Upper lobe of left lung (tissue), 6 donors: ENCODE results near the gene ABCG2. TPM values are rescaled to one million over a fixed set of nuclear protein-coding genes. Genes with fewer than 3 reads are reported as not detected.

Source experiments
- ATAC-seq, 2 donors: fragments of 200-7000 bp; cut with Tn5 transposase; one replicate each; pipeline ENCODE4 v1.9.1; 2022; ENCODE audit warnings: mild to moderate bottlenecking in 2 of 2, moderate library complexity in 2 of 2; ENCODE audit not compliant: low FRiP score in 2 of 2
- DNase-seq, 2 donors: peaks; one replicate each; pipeline ENCODE4 v3.0.0-alpha.2; 2019 to 2020
- H3K27ac ChIP-seq, 4 donors: fragments of 200-600 bp; sonication (generic); one replicate each; pipeline ENCODE4 v1.5.1; 2016 to 2019
- H3K27me3 ChIP-seq, 4 donors: fragments of 200-600 bp; sonication (generic); one replicate each; pipeline ENCODE4 v1.5.1; 2017 to 2019
- H3K36me3 ChIP-seq, 4 donors: fragments of 200-600 bp; sonication (generic); one replicate each; pipeline ENCODE4 v1.5.1; 2016 to 2019
- H3K4me1 ChIP-seq, 4 donors: fragments of 200-600 bp; sonication (generic); one replicate each; pipeline ENCODE4 v1.5.1; 2018 to 2019
- H3K4me3 ChIP-seq, 4 donors: fragments of 200-600 bp; sonication (generic); one replicate each; pipeline ENCODE4 v1.5.1; 2017 to 2019; ENCODE audit warnings: mild to moderate bottlenecking in 2 of 4, moderate library complexity in 1 of 4
- H3K9me3 ChIP-seq, 4 donors: fragments of 200-600 bp; sonication (generic); one replicate each; pipeline ENCODE4 v1.5.1; 2018 to 2019
- EP300 ChIP-seq, 4 donors: sonication (generic); formaldehyde crosslinking; IDR thresholded peaks; one replicate each; pipeline ENCODE4 v1.5.1; 2017; ENCODE audit warnings: antibody characterized with exemption in 4 of 4, control low read depth in 2 of 4
- POLR2A ChIP-seq, 4 donors: fragments of 450-650 bp; IDR thresholded peaks; one replicate each; pipeline ENCODE4 v1.5.1; 2016 to 2017; ENCODE audit warnings: antibody characterized with exemption in 4 of 4, mild to moderate bottlenecking in 2 of 4
- POLR2AphosphoS5 ChIP-seq, 2 donors: sonication (generic); formaldehyde crosslinking; IDR thresholded peaks; one replicate each; pipeline ENCODE4 v1.5.1; 2017; ENCODE audit warnings: antibody characterized with exemption in 2 of 2
- WGBS, 2 donors: methylation state at CpG; one replicate each; pipeline ENCODE4 v1.1.5; 2017 to 2018; 5-methylcytosine and 5-hydroxymethylcytosine counted together
- total RNA-seq, 6 donors: library from RNA; depleted of rRNA in 4 of 6; stranded (reverse); fragments of >200 nt in 4 of 6; gene quantifications; one replicate each; pipeline versions ENCODE4 v1.1.0 to v1.2.1, GENCODE V29; 2016 to 2021
- TF ChIP-seq, protein P1 (sequence below), 6 experiments: fragments of 450-650 bp in 4 of 6; fragments of 200-600 bp in 2 of 6; sonication (generic) in 2 of 6; IDR thresholded peaks; one replicate each; pipeline ENCODE4 v1.5.1; 2016 to 2019; ENCODE audit warnings: antibody characterized with exemption in 6 of 6
- donor health status: DM: no; HTN: no; CAD: no; lungs with moderate emphysema.
- donor health status: DM: no; HTN: yes; CAD: no; lungs with severe emphysema.

Gene ABCG2
- total RNA-seq, 6 donors from 2014 or later: 3.8 to 11.7 (median 5.3) TPM; not detected in 1

DNA sequence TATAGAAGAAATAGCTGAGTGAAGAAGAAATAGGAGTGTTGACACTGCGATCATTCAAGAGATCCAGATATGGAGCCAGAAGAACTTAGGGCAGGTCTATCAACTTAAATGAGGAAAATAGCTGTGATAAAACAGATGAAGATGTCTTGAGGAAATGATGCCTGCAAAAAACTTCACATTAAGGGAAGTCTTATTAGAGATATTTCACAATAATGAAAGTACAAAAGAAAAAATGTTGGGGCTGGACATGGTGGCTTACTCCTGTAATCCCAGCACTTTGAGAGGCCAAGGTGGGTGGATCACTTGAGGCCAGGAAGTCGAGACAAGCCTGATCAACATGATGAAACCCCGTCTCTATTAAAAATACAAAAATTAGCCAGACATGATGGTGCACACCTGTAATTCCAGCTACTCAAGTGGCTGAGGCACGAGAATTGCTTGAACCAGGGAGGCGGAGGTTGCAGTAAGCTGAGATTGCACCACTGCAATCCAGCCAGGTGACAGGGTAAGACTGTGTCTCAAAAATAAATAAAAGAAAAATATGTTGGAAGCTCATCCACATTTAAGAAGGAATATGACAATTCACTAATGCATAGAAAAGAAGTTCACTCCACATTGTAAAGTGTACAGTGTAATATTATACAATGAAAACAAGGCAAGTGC lies 94.7 kb downstream of the ABCG2 start:
- Histone ChIP-seq H3K27ac (no peak overlapping the region), H3K27me3 (no peaks in the 10 kb centered on the region), H3K9me3 (no peaks in the 10 kb centered on the region), H3K36me3 (peaks cover 5 to 50% (median 32%) of the 10 kb centered on the region in 4 donors), H3K4me1 (no peaks in the 10 kb centered on the region), H3K4me3 (no peak overlapping the region)
- WGBS, 2 donors: 81 to 84% methylated on average over 5 of the region's 5 CpGs
- ATAC-seq: no peak
- DNase-seq: no peak
- TF ChIP-seq POLR2A (IDR thresholded peaks at IDR 0.05): no peak
- TF ChIP-seq, protein P1, sequence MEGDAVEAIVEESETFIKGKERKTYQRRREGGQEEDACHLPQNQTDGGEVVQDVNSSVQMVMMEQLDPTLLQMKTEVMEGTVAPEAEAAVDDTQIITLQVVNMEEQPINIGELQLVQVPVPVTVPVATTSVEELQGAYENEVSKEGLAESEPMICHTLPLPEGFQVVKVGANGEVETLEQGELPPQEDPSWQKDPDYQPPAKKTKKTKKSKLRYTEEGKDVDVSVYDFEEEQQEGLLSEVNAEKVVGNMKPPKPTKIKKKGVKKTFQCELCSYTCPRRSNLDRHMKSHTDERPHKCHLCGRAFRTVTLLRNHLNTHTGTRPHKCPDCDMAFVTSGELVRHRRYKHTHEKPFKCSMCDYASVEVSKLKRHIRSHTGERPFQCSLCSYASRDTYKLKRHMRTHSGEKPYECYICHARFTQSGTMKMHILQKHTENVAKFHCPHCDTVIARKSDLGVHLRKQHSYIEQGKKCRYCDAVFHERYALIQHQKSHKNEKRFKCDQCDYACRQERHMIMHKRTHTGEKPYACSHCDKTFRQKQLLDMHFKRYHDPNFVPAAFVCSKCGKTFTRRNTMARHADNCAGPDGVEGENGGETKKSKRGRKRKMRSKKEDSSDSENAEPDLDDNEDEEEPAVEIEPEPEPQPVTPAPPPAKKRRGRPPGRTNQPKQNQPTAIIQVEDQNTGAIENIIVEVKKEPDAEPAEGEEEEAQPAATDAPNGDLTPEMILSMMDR (IDR thresholded peaks at IDR 0.05): no peak
- no peak for TF ChIP-seq POLR2AphosphoS5 (IDR thresholded peaks at IDR 0.05)
- no peak for TF ChIP-seq EP300 (IDR thresholded peaks at IDR 0.05)

DNA sequence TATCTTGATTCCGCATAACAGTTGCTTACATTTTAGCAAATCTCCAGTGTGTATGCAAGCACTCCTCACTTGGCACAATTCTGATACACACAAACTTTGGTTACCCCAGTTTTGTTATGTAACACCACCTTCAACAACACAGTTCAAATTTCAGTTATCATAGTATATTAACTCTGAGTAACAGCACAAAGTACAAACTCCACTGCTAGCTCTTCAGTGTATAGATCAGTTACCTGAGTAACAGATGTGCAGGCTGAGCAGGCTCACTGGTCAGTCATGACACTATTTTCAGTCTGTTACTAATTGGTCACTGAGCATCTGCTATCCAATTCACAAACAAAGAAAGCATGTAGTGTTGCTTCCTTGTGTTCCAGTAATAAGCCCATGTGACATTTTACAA lies 95.6 kb downstream of the ABCG2 start:
- ATAC-seq: no peak
- Histone ChIP-seq H3K36me3 (peaks cover 1 to 49% (median 25%) of the 10 kb centered on the region in 4 donors), H3K4me1 (no peaks in the 10 kb centered on the region), H3K27ac (no peak overlapping the region), H3K4me3 (no peak overlapping the region), H3K9me3 (no peaks in the 10 kb centered on the region), H3K27me3 (no peaks in the 10 kb centered on the region)
- no peak for DNase-seq
- 82 to 86% methylated on average over 1 of the region's 1 CpG for WGBS, 2 donors
- no peak for TF ChIP-seq EP300 (IDR thresholded peaks at IDR 0.05)

DNA sequence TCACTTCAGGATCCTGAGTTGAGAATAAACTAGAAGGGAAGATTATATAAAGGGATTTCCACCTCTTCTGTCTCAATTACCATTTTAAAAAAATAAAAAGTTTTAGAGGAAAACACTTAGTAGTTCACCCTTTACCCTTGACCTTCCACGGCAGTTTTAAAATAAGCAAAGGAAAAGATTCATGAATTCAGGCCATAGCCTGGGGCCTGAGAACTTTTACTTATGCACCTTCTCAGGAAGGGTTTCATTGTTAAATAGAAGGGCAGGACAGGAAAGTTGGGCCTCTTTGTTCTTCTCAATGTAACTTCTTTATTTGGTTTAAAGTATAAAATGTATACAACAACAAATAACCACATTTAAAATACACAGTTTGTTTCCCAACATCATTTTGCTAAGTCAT lies 96.1 kb downstream of the ABCG2 start:
- H3K27me3 ChIP-seq: no peaks in the 10 kb centered on the region
- no peak for TF ChIP-seq EP300 (IDR thresholded peaks at IDR 0.05)
- TF ChIP-seq POLR2AphosphoS5 (IDR thresholded peaks at IDR 0.05): no peak
- TF ChIP-seq, protein P1 (IDR thresholded peaks at IDR 0.05): no peak
- TF ChIP-seq POLR2A (IDR thresholded peaks at IDR 0.05): no peak
- no peaks in the 10 kb centered on the region for H3K4me1 ChIP-seq
- no peak overlapping the region for H3K27ac ChIP-seq
- H3K9me3 ChIP-seq: no peaks in the 10 kb centered on the region
- ATAC-seq: no peak
- H3K36me3 ChIP-seq: peaks cover 0 to 48% (median 22%) of the 10 kb centered on the region in 4 donors
- no peak for DNase-seq
- 41 to 52% methylated on average over 1 of the region's 1 CpG for WGBS, 2 donors
- H3K4me3 ChIP-seq: no peak overlapping the region

DNA sequence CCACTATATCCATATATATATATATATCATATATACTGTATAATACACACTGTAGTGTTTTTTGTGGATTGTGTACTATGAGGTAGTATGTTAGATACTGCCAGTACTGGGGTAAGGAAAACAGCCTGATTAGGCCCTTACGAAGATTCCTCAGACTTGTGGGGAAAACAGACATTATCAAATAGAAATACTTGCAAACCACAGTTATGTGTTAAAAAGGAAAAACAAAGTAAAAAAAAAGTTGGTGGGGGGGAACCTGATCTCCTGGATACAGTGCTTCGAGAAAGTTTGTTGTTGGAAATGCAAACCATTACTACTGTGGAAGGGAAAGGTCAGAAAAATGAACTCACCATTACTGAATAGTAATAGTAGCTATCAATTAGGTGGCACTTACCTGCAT lies 98.0 kb downstream of the ABCG2 start:
- Histone ChIP-seq H3K27ac (no peak overlapping the region), H3K4me3 (no peak overlapping the region), H3K36me3 (peaks cover 0 to 49% (median 10%) of the 10 kb centered on the region in 4 donors), H3K27me3 (no peaks in the 10 kb centered on the region), H3K4me1 (no peaks in the 10 kb centered on the region), H3K9me3 (no peaks in the 10 kb centered on the region)
- DNase-seq: no peak
- TF ChIP-seq, protein P1 (IDR thresholded peaks at IDR 0.05): no peak
- no peak for TF ChIP-seq EP300 (IDR thresholded peaks at IDR 0.05)
- TF ChIP-seq POLR2AphosphoS5 (IDR thresholded peaks at IDR 0.05): no peak
- TF ChIP-seq POLR2A (IDR thresholded peaks at IDR 0.05): no peak
- WGBS, 2 donors: 81 to 87% methylated on average over 2 of the region's 2 CpGs
- ATAC-seq: no peak

DNA sequence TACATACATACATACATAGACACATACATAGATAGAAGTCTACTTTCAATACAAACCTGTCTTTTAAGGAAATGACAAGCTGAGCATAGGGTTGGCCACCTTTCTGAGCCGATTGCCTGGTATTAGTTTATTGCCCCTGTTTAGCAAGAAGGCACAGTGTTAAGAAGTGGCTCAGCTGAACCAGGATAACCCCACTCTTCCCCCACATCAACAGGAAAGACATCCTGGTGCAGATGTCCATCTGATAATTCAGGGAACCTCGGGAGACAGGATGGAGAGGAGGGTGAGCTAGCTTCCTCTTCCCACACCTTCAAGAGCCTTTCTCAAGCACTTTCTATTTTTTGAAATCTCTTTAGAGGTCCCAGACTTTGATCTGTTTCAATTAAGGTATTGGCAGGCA lies 98.7 kb downstream of the ABCG2 start:
- TF ChIP-seq POLR2A (IDR thresholded peaks at IDR 0.05) (no peak), POLR2AphosphoS5 (IDR thresholded peaks at IDR 0.05) (no peak), EP300 (IDR thresholded peaks at IDR 0.05) (no peak)
- TF ChIP-seq, protein P1 (IDR thresholded peaks at IDR 0.05): no peak
- peaks cover 0 to 49% (median 8%) of the 10 kb centered on the region in 4 donors for H3K36me3 ChIP-seq
- no peak for DNase-seq

More for the DNA sequence above, 98.7 kb downstream of the ABCG2 start:
- no peaks in the 10 kb centered on the region for H3K4me1 ChIP-seq
- H3K9me3 ChIP-seq: no peaks in the 10 kb centered on the region
- H3K27me3 ChIP-seq: no peaks in the 10 kb centered on the region
- no peak for ATAC-seq
- no peak overlapping the region for H3K4me3 ChIP-seq
- no peak overlapping the region for H3K27ac ChIP-seq
- WGBS, 2 donors: 35 to 49% methylated on average over 2 of the region's 2 CpGs
